Activated naive CD4-positive, alpha-beta T cell treated with anti-CD3 and anti-CD28 coated beads, Interleukin-2, amount 50 U/mL, for 16 hours (primary cell): Measurements from ENCODE around the gene FRMD4A.

ENCODE experiments used
- DNase-seq: peaks from one replicate; pipeline ENCODE4 v3.0.0-alpha.2; 2020

FRMD4A gene

DNA sequence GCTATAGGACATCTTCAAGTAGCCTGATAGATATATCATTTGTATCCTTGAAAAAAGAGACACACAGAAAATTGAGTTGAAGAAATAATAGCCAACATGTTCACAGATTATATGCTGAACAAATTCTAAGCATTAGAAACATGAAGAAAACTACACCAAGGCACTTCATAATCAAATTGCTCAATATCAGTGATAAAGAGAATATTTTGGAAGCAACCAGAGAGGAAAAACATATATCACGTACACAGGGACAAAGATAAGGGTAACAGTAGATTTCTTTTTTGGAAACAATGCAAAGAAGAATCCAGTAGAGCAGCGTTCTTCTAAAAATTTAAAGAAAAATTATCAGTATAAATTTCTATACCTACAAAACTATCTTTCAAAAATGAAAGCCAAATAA, 6.0 kb upstream of the FRMD4A start:
- no peak for DNase-seq

- no peak for DNase-seq
Observed at GRCh38 chr10:14334771-14335170, 4.0 kb upstream of the FRMD4A start.

DNA sequence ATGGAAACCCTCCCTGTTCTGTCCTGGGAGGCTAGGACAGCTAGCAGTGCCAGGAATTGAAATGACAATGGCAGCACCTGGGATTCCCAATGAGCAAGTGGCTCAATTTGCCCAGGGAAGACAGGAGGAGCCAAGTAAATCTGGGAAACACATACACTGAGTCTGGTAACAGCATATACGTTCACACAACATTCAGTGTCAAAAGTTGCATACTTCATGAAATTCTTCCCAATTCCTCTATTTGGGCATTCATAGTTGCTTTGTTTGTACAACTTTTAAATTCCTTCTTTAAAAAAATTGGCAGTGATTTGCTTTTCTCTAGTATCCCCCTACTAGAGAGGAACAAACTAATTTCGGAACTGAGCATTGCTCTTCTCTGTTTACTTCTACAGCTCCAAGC, 2.9 kb upstream of the FRMD4A start:
- DNase-seq = no peak

GRCh38 chr10:14332903-14333302, 2.2 kb upstream of the FRMD4A start:
- DNase-seq = no peak

DNA sequence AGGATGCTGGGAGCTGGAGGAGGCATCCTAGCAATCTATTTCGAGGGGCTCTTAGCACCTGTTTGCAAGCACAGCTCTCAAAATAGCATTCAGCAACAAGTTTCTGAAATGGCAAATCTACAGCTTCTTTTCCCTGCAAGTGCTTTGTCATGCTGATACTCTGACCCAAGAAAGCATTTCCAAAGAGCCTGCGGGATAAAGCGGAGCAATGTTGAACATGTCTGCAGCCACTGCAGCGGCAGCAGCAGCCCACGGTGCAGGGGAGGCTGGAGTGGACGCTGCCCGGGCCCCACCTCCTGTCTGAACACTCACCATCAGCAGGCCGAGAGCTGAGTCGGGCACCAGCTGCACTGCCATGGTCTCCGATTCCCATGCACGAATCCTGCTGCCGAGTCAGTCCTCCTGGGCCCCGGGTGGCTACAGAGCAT, 964 bp downstream of the FRMD4A start:
- no peak for DNase-seq

- DNase-seq = no peak
Observed at GRCh38 chr10:14328881-14329672, 1.6 kb downstream of the FRMD4A start.

DNA sequence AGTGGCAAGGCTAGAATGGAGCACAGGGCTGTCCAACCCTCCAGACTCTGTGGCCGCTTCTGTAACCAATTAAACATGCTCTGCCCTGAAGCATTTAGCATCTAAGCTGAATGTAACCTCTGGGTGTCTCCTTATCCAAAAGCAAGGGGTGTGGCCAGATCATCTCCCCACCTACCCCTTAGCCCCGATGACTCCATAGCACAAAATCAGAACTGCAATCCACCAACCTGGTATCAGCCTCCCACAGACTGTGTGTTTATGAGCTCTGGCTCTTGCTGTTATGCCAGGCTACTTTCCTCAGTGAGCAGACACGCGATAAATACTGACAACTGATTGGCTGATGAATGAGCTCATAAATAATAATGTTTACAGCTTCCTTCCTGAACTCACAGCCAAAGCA, 3.2 kb downstream of the FRMD4A start:
- no peak for DNase-seq

DNA sequence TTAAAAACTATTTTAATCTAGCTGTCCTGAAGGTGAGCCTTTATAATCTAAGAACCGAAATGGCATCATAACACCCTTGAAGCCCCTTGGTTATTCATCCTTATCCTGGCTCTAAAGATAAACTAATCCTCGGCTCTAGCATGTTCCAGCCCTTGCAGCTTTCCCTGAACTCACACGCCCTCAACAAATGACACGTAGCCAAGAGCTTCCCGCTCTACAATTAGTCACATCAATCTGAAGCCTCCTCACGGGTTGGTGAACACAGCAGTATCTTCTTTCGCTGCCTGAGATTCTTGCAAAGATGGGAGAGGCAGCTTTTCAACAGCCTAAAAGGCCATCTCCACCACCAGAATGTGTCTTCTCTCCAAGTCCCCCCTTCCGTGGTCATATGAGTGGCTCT, 4.1 kb downstream of the FRMD4A start:
- DNase-seq = no peak

DNA sequence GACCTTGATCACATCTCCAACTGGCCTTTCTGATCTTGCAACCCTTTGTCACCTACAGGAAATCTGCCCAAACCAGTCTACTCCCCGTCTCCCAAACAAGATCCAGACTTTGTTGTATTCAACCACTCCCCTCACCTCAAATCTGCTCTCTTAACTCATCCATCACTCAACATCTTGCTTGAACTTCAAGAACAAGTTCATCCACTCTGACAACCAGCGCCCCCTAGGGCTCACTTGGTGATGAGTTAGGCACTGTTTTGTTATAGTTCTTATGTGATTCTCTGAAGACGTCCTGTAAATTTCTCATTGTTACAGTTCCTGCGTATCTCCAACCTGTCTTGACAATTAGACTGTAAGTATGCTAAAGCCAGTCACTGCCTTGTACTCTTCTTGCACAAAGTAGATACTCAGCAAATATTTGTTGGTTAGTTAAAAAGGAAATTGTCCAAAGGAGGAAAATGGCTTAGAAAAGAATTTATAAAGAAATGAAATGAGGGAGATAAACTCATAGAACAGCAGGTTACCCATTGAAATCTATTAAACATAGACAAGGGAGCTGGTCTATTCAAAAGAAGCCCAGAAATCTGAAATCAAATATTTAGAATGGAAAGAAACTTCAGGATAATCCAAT, 5.3 kb downstream of the FRMD4A start:
- DNase-seq = peak; percentile 60

- no peak for DNase-seq
Observed at GRCh38 chr10:14322526-14323188, 8.1 kb downstream of the FRMD4A start.

GRCh38 chr10:14318007-14318406, 12.7 kb downstream of the FRMD4A start:
- no peak for DNase-seq

DNA sequence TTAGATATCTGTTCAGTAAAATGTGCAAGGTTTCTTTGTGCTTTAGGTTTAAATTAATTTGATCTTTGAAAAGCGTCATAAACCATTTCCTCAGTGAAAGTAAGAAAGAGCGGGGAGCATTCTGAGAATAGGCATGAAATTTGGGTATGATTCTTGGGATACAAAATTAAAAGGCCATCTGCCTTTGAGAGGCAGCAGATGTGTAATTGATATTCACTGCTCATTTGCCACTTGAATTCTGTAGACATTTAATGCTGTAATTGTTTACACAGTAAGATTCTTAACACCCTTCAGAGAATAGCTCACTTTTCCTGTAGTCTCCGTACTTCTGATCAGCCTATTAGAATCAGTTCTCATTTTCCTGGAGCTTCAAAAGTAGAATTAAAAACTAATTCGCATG, 18.7 kb downstream of the FRMD4A start:
- DNase-seq = no peak

GRCh38 chr10:14311206-14311957, 19.3 kb downstream of the FRMD4A start:
- DNase-seq = no peak

GRCh38 chr10:14309593-14309992, 21.1 kb downstream of the FRMD4A start:
- DNase-seq = no peak

DNA sequence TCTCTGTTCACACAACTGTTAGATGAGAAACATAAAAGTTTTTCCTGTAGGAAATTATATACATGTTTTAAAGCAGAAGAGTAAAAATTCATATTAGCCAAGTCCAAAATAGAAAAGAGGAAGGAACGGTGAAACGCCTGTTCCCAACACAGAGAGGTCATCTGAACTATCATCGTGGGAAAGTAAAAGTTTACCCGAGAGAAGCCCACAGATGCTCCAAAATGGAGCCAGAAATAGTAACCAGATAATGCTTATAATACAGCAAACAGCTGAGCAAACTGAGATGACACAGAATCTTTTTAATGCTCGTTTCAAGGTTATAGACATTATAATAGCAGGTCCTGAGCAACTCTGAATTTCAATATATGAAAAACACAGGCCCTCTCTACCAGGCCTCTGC, 24.5 kb downstream of the FRMD4A start:
- DNase-seq = no peak

DNA sequence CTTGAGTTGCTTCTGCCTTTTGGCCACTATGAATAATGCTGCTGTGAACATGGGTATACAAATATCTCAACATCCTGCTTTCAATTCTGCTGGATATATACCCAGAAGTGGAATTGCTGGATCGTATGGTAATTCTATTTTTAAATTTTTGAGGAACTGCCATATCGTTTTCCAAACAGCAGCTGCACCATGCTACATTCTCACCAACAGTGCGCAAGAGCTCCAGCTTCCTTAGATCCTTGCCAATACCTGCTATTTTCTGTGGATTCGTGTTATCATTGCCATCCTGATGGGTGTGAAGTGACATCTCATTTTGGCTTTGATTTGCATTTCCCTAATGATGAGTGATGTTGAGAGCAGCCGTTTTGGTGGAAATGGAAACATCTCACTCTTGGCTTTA, 26.7 kb downstream of the FRMD4A start:
- no peak for DNase-seq

- DNase-seq = no peak
Observed at GRCh38 chr10:14302035-14302434, 28.7 kb downstream of the FRMD4A start.

GRCh38 chr10:14299556-14299955, 31.2 kb downstream of the FRMD4A start:
- DNase-seq = no peak

GRCh38 chr10:14296065-14296709, 34.5 kb downstream of the FRMD4A start:
- no peak for DNase-seq

DNA sequence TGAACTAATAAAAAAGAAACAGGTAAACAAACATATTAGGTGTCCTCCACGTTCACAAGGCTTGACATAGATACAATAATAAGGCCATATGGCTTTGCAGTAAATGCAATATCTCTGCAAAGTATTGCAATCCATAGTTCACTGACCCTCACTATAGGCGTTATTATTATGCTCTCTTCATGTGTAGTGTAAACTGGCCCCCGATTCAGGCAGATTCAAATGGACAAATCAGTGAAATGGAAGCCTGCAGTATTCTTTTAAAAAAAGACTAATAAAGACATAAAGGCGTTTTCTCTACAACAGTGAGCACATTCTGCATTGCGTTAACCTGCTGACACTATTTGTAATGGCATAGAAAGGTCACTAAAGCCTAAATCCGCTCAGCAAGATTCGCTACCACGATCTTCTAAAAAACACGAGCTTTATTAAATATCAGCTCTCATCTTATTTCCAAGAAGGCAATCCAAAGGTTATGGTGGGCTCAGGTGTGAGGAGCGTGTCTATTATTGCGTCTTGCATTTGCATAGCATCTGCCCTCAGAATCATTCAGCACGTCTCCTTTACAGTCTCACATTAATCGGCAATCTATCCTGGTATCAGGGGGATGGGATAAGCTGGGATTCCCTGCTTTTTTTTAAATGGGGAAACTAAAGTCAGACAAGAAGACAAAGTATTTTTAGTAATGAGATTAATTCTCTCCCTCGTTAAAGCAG, 36.2 kb downstream of the FRMD4A start:
- no peak for DNase-seq

- no peak for DNase-seq
Observed at GRCh38 chr10:14293526-14293925, 37.2 kb downstream of the FRMD4A start.

DNA sequence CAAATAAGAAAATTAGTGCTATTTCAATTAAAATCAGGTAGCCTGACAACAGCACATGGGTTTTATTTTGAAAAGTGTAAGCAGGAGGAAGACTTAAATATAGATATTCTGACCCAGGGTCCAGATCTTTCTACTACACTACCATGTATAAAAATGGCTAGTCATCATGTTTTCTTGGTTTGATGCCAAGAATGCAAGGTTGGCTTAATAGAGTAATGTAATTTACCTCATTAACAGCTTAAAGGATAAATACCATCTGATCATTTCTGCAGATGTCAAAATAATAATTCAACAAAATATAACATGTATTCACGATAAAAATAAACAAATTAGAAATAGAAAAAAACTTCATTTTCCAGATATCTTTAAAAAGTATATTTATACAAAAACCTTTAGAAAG, 39.4 kb downstream of the FRMD4A start:
- DNase-seq = no peak
